ENCODE measurements around the gene GTF2F1. TPM values are rescaled to one million over a fixed set of nuclear protein-coding genes. Genes with fewer than 3 reads are reported as not detected.

Gene GTF2F1
- polyA plus RNA-seq, 1 of the 3 experiments (the other 2 are of a cell fraction): 104 TPM

DNA sequence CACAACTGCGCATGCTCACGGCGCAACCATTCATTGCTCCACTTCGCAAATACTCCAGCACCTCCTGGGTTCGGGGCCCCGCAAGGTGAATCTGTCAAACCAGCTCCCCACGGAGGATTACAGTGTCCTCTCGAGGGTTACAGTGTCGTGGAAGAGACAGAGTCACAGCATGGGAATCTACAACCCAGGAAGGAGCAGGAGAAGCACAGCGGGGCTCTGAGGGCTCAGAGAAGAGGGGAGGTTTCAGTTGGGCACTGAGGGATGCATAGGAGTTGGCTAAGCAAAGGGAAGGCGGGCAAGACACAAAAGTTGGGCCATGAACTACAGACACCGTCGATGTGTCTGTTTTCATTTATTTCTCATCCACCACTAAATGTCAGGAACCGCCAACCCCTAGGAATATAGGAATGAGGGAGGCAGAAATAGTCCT is 1.0 kb upstream of the GTF2F1 start:
- Histone ChIP-seq H3K27me3 (ENCODE audit: insufficient read depth) (no peaks in the 10 kb centered on the region), H3K4me3 (ENCODE audit: low read depth in 2 of 2, low read length in 1 of 2) (peak overlapping the region; percentile 84 to 89), H3K9ac (peak overlapping the region; percentile 85), H3K36me3 (replicated peaks in 1 of 2; ENCODE audit: control insufficient read depth in 1 of 2, insufficient read depth in 2 of 2, low read length in 1 of 2) (peaks cover 11 to 15% of the 10 kb centered on the region in 2 experiments), H3K27ac (ENCODE audit: low read depth in 2 of 2, low read length in 1 of 2) (peak overlapping the region; percentile 94), H4K20me1 (ENCODE audit: insufficient read depth) (no peaks in the 10 kb centered on the region), H3K79me2 (ENCODE audit: insufficient read depth) (peaks cover 38% of the 10 kb centered on the region), H3K9me3 (no peaks in the 10 kb centered on the region), H3F3A (replicated peaks; ENCODE audit: insufficient read depth) (no peaks in the 10 kb centered on the region), H2AFZ (ENCODE audit: low read depth) (peak overlapping the region; percentile 92), H3K4me1 (ENCODE audit: control insufficient read depth in 1 of 2, insufficient read depth in 2 of 2, low read depth in 1 of 2, low read length in 1 of 2) (peaks cover 5 to 11% of the 10 kb centered on the region in 2 experiments; a peak in 2 of 4 replicates), H3K9me2 (no peaks in the 10 kb centered on the region), H3K4me2 (peak overlapping the region; percentile 94)
- ChIA-PET CTCF (interaction anchor here (1.5 to 2.2 kb wide), 3 partner anchors 17 to 346 kb away, joined by 3 to 8 read pairs (median 3); partner anchors contain the start of gene ALKBH7), POLR2A (interaction anchor here (1.5 kb wide), 1 partner anchor 18 kb away, joined by 3 read pairs; no protein-coding TSS in a partner anchor)
- TF ChIP-seq NRF1 (IDR thresholded peaks at IDR 0.05; ENCODE audit: low read depth, low read length) (peak; percentile 82), ELF1 (IDR thresholded peaks at IDR 0.05) (no peak), YY1 (IDR thresholded peaks at IDR 0.05; ENCODE audit: low read depth) (no peak), TAF1 (IDR thresholded peaks at IDR 0.05; ENCODE audit: borderline replicate concordance, low read depth, low read length) (0 out of 2 replicates have a peak, but pooled peaks have one; percentile 25), JUND (IDR thresholded peaks at IDR 0.05) (no peak), TEAD4 (IDR thresholded peaks at IDR 0.05; ENCODE audit: borderline replicate concordance, insufficient read depth) (no peak)
- WGBS (ENCODE audit: low lambda C conversion rate): 31% methylated on average over 14 of the region's 14 CpGs
- DNase-seq: no peak

DNA sequence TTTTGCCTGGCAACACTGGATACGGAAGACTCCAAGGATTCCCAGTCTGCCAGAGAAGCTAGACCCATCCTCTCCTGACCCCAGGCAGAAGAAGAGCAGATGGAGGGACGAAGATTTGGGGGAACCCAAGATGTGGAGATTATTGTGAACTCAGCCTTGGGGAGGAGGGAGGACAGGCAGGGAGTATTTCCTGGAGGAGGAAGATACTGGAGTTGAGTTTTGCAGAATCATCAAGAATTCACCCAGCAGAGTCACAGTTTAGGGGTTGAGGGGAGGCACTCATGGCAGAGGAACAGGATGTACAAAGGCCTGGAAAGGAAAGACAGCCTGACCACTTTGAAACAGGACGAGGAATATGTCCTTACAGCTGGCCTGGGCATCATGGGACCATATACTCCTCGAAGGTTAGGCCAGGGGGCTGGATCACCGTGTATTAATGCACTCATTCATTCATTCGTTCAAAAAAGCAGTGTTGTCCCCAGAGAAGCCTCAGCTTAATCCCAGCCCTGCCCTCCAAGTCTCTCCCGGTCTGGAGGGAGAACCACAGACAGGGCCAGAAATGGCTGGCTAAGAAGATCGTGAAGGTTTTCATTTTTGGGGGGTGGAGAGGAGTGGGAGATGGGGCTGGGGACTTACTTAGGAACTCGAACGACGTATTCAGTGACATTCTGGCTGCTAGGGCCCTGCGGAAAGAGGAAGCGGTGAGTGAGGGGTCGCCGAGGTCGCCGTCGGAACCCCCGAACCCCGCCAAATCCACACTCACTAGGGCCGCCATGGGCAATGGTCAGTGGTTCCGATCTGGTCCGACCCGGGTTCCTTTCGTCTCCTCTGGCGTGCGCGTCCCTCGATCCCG is 517 bp downstream of the GTF2F1 start:
- no peaks in the 10 kb centered on the region for H3F3A ChIP-seq (replicated peaks; ENCODE audit: insufficient read depth)
- POLR2A ChIA-PET: interaction anchor here (0.6 to 1.0 kb wide), 3 partner anchors 19 to 150 kb away, joined by 3 to 4 read pairs (median 3); no protein-coding TSS in a partner anchor
- no peaks in the 10 kb centered on the region for H3K27me3 ChIP-seq (ENCODE audit: insufficient read depth)
- H3K9ac ChIP-seq: peak overlapping the region; percentile 85
- H3K27ac ChIP-seq (ENCODE audit: low read depth in 2 of 2, low read length in 1 of 2): peak overlapping the region; percentile 94
- 8% methylated on average over 19 of the region's 30 CpGs for whole genome bisulfite sequencing (ENCODE audit: low lambda C conversion rate)
- peak overlapping the region; percentile 94 for H3K4me2 ChIP-seq
- CTCF ChIA-PET: interaction anchor here (0.5 to 2.2 kb wide), 6 partner anchors 12 to 344 kb away, joined by 3 to 8 read pairs (median 3); partner anchors contain the start of gene ALKBH7
- H3K36me3 ChIP-seq (replicated peaks in 1 of 2; ENCODE audit: control insufficient read depth in 1 of 2, insufficient read depth in 2 of 2, low read length in 1 of 2): peaks cover 20 to 22% of the 10 kb centered on the region in 2 experiments
- H3K9me3 ChIP-seq: no peaks in the 10 kb centered on the region
- H3K79me2 ChIP-seq (ENCODE audit: insufficient read depth): peaks cover 44% of the 10 kb centered on the region
- TF ChIP-seq FOXJ3 (CRISPR knock-in tag; IDR thresholded peaks at IDR 0.05) (no peak), CHD2 (IDR thresholded peaks at IDR 0.05; ENCODE audit: low read length, partially characterized antibody) (no peak), JUND (IDR thresholded peaks at IDR 0.05) (no peak), ELF1 (IDR thresholded peaks at IDR 0.05) (no peak), TEAD4 (IDR thresholded peaks at IDR 0.05; ENCODE audit: borderline replicate concordance, insufficient read depth) (no peak), RCOR1 (IDR thresholded peaks at IDR 0.05; ENCODE audit: low read length) (no peak), FOXM1 (IDR thresholded peaks at IDR 0.05; ENCODE audit: low read depth) (no peak), TAF1 (IDR thresholded peaks at IDR 0.05; ENCODE audit: borderline replicate concordance, low read depth, low read length) (no peak), NFIC (IDR thresholded peaks at IDR 0.05; ENCODE audit: borderline replicate concordance) (no peak), GATA2 (CRISPR knock-in tag; IDR thresholded peaks at IDR 0.05) (no peak), YY1 (IDR thresholded peaks at IDR 0.05; ENCODE audit: low read depth) (no peak), REST (IDR thresholded peaks at IDR 0.05; ENCODE audit: low read depth, low read length) (no peak), TCF12 (IDR thresholded peaks at IDR 0.05) (no peak), RXRA (IDR thresholded peaks at IDR 0.05; ENCODE audit: borderline replicate concordance, low read depth) (no peak), MXI1 (IDR thresholded peaks at IDR 0.05; ENCODE audit: low read depth, low read length) (no peak), SIN3A (IDR thresholded peaks at IDR 0.05; ENCODE audit: borderline replicate concordance, low read depth, low read length) (no peak), RFX5 (IDR thresholded peaks at IDR 0.05; ENCODE audit: low read length) (no peak)
- TF ChIP-seq, protein P1, sequence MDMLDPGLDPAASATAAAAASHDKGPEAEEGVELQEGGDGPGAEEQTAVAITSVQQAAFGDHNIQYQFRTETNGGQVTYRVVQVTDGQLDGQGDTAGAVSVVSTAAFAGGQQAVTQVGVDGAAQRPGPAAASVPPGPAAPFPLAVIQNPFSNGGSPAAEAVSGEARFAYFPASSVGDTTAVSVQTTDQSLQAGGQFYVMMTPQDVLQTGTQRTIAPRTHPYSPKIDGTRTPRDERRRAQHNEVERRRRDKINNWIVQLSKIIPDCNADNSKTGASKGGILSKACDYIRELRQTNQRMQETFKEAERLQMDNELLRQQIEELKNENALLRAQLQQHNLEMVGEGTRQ (IDR thresholded peaks at IDR 0.05; ENCODE audit: borderline replicate concordance, low read depth, low read length): no peak
- peak overlapping the region; percentile 92 for H2AFZ ChIP-seq (ENCODE audit: low read depth)
- peaks cover 5 to 11% of the 10 kb centered on the region in 2 experiments; a peak in 2 of 4 replicates for H3K4me1 ChIP-seq (ENCODE audit: control insufficient read depth in 1 of 2, insufficient read depth in 2 of 2, low read depth in 1 of 2, low read length in 1 of 2)
- no peaks in the 10 kb centered on the region for H4K20me1 ChIP-seq (ENCODE audit: insufficient read depth)
- peak overlapping the region; percentile 84 to 89 for H3K4me3 ChIP-seq (ENCODE audit: low read depth in 2 of 2, low read length in 1 of 2)
- no peak for DNase-seq
- no peaks in the 10 kb centered on the region for H3K9me2 ChIP-seq
